Ovary (tissue), 9 donors: ENCODE results near the gene TRIP4. TPM values are rescaled to one million over a fixed set of nuclear protein-coding genes. Genes with fewer than 3 reads are reported as not detected.
A peak's percentile ranks its signal among the peaks of the same experiment; 100 is the strongest.
"Not testable (repeated sequence)": the region's sequence is repeated elsewhere in the genome, so short reads cannot be mapped to it uniquely, and the experiment has no call there.

Experiments
- DNase-seq, 5 donors: peaks; one replicate each; pipeline ENCODE4 v3.0.0-alpha.2; 2019 to 2020
- H3K27ac ChIP-seq, 2 donors: fragments of 200-600 bp; one replicate each; pipeline versions ENCODE4 v1.5.1 to v1.8.0; 2019 to 2022
- H3K27me3 ChIP-seq: fragments of 200-600 bp; one replicate; pipeline ENCODE4 v1.8.0; 2022
- H3K36me3 ChIP-seq: fragments of 200-600 bp; sonication (generic); one replicate; pipeline ENCODE4 v1.5.1; 2019
- H3K4me1 ChIP-seq: one replicate; pipeline ENCODE4 v1.8.1; 2013; ENCODE audit warnings: mild to moderate bottlenecking, moderate library complexity; ENCODE audit not compliant: insufficient read depth
- H3K4me3 ChIP-seq: fragments of 200-600 bp; sonication (generic); one replicate; pipeline ENCODE4 v1.5.1; 2017
- H3K9me3 ChIP-seq, 2 donors: fragments of 200-600 bp in 1 of 2; sonication (generic) in 1 of 2; one replicate each; pipeline versions ENCODE4 v1.5.1 to v1.8.1; 2013 to 2019; ENCODE audit warnings: mild to moderate bottlenecking in 1 of 2, moderate library complexity in 1 of 2
- EP300 ChIP-seq: sonication (generic); formaldehyde crosslinking; IDR thresholded peaks from one replicate; pipeline ENCODE4 v1.6.1; 2017; ENCODE audit warnings: antibody characterized with exemption
- POLR2A ChIP-seq: fragments of 450-650 bp; IDR thresholded peaks from one replicate; pipeline ENCODE4 v1.6.1; 2017; ENCODE audit warnings: antibody characterized with exemption, mild to moderate bottlenecking, moderate library complexity
- WGBS, 3 donors: extraction: QIAGEN DNeasy Blood & Tissue Kit in 1 of 3; methylation state at CpG; one replicate each; pipeline versions ENCODE4 v1.1.5 to v1.1.7; 2013 to 2017; 5-methylcytosine and 5-hydroxymethylcytosine counted together
- intact Hi-C, 4 donors: fragments of 100-400 bp; cut with DNase I; formaldehyde crosslinking; loops; one replicate each; pipeline versions ENCODE4 v1.11.0 to v1.15.1; 2022 to 2023
- polyA plus RNA-seq, 2 donors: library from polyadenylated mRNA; stranded (reverse); fragments of 200-250 nt in 1 of 2; fragments of 350-450 nt in 1 of 2; fragmentation: Illumina TruSeq in 1 of 2; extraction: RNeasy Lipid Tissue Mini Kit (QIAGEN cat#74804) in 1 of 2; gene quantifications; one replicate each; pipeline ENCODE4 v1.2.3, GENCODE V29; 2013 to 2014
- total RNA-seq, 7 donors: library from RNA; depleted of rRNA in 2 of 7; stranded (reverse); fragments of >200 nt in 2 of 7; fragmentation: NEBNext Ultra II Directional in 3 of 7; extraction: Animal tissue kit (Norgen Biotek cat#: 25700) in 3 of 7; gene quantifications; one replicate each; pipeline versions ENCODE4 v1.1.0 to v1.2.4, GENCODE V29; 2016 to 2023
- TF ChIP-seq, protein P1 (sequence below), 3 donors: fragments of 450-650 bp in 2 of 3; fragments of 200-600 bp in 1 of 3; IDR thresholded peaks; one replicate each; pipeline versions ENCODE4 v1.5.1 to v1.8.0; 2016 to 2022; ENCODE audit warnings: antibody characterized with exemption in 3 of 3, mild to moderate bottlenecking in 1 of 3
- donor health status: DM: no; HTN: no; CAD: no; lungs with moderate emphysema.
- donor health status: DM: no; HTN: no; CAD: no.
- donor health status: Bipolar disorder and iron deficiency.
- donor health status: DM: yes; HTN: yes; CAD: no.
- donor health status: DM: no; HTN: no; CAD: no.
- donor health status: DM: yes; HTN: yes; CAD: no.

Gene TRIP4
- total and polyA plus RNA-seq, 9 donors = 7.4 to 24.0 (median 18.6) TPM

DNA sequence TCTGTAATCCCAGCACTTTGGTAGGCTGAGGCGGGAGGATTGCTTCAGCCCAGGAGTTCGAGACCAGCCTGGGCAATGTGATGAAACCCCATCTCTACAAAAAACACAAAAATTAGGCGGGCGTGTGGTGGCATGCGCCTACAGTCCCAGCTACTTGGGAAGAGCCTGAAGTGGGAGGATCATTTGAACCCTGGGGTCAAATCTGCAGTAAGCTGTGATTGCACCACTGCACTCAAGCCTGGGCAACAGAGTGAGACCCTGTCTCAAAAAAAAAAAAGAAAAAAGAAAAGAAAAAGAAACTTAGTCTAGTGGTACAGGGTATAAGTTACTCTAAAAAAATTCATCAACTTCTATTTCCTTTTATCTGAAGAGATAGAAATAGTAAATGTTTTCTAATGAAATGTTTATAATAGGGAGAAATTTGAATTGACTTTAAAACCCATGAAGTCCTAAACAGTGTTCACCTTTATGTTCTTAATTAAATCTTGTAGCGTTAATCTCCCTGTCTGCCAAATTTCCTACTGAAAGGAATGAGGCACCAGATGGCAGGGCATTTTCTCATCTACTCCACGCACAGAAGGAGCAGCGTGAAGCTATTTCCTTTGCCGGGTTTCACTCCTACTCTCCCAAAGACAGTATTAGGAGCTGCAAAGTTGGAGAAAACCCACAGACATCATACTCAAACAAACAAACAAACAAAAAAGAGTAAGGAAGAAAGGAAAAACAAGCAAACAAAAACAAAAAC lies 8.2 kb upstream of the TRIP4 start:
- no peak for TF ChIP-seq EP300
- TF ChIP-seq POLR2A = no peak
- TF ChIP-seq, protein P1, sequence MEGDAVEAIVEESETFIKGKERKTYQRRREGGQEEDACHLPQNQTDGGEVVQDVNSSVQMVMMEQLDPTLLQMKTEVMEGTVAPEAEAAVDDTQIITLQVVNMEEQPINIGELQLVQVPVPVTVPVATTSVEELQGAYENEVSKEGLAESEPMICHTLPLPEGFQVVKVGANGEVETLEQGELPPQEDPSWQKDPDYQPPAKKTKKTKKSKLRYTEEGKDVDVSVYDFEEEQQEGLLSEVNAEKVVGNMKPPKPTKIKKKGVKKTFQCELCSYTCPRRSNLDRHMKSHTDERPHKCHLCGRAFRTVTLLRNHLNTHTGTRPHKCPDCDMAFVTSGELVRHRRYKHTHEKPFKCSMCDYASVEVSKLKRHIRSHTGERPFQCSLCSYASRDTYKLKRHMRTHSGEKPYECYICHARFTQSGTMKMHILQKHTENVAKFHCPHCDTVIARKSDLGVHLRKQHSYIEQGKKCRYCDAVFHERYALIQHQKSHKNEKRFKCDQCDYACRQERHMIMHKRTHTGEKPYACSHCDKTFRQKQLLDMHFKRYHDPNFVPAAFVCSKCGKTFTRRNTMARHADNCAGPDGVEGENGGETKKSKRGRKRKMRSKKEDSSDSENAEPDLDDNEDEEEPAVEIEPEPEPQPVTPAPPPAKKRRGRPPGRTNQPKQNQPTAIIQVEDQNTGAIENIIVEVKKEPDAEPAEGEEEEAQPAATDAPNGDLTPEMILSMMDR (IDR thresholded peaks at IDR 0.05) = no peak
- Histone ChIP-seq H3K27ac (no peak overlapping the region), H3K27me3 (no peaks in the 10 kb centered on the region), H3K36me3 (no peaks in the 10 kb centered on the region), H3K9me3 (no peaks in the 10 kb centered on the region), H3K4me1 (no peaks in the 10 kb centered on the region), H3K4me3 (no peak overlapping the region)
- 57 to 62% (median 57%) methylated on average over 9 of the region's 9 CpGs for WGBS, 3 donors
- intact Hi-C loops = no loop called here
- DNase-seq = no peak

- H3K36me3 ChIP-seq, H3K4me3 ChIP-seq, H3K27ac ChIP-seq, DNase-seq, intact Hi-C loops, H3K27me3 ChIP-seq, H3K4me1 ChIP-seq, H3K9me3 ChIP-seq: not testable (repeated sequence)
- 49 to 54% (median 52%) methylated on average over 11 of the region's 11 CpGs for WGBS, 3 donors
Measured at GRCh38 chr15:64380130-64380870, 7.3 kb upstream of the TRIP4 start.

DNA sequence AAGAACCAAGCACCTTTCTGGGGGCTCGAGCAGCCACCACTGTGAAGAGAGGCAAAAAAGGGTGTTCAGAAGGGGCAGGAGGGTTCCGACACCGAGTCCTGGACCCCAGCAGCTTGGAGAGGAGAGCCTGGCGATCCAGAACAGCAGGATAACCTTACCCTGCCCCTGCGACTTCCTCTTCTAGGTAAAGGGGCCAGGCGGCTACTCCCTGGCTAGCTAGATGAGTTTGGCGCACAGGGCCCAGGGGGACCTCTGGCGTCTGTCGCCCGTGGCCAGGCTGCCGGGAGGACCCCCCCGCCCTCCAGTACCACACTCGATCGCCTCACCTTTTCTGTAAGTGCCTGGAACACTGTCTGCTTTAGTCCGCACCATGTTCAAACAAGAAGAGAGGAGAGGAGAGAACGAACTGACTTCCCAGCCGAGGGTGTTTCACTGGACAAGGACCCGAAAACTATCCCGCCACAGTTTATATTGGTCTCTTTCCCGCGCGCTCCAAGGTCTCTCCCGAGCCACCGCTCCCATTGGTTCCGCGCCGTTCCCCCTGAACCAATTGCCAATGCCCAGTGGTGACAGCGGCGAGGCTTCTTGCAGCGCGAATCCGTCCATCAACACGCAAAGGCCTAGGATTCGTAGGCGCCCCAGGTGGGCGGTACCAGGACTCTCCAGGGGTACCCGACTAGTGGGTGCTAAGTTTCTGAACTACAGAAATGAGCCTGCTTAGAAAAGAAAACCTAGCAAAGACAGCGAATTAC lies 6.5 kb upstream of the TRIP4 start, which contains the start of gene PCLAF:
Gene PCLAF, minus strand, starts transcription at position 442 of the 752 bp plus-strand sequence. Its CDS starts 70 bp downstream, at position 372.
- intact Hi-C loops = no loop called here
- no peaks in the 10 kb centered on the region for H3K9me3 ChIP-seq
- no peaks in the 10 kb centered on the region for H3K4me1 ChIP-seq
- DNase-seq = peak; percentile 89 to 93 (median 90)
- no peaks in the 10 kb centered on the region for H3K27me3 ChIP-seq
- no peaks in the 10 kb centered on the region for H3K36me3 ChIP-seq
- H3K4me3 ChIP-seq = peak within 1 kb of the TSS; percentile 34
- H3K27ac ChIP-seq = no peak within 1 kb of the TSS
- 0 to 1% (median 1%) methylated on average over 37 to 38 of the region's 38 CpGs for WGBS, 3 donors
- TF ChIP-seq POLR2A (no peak), EP300 (no peak)
- TF ChIP-seq, protein P1 (IDR thresholded peaks at IDR 0.05) = no peak

- intact Hi-C loops = no loop called here
- H3K9me3 ChIP-seq = no peaks in the 10 kb centered on the region
- no peak for TF ChIP-seq EP300
- TF ChIP-seq, protein P1 (IDR thresholded peaks at IDR 0.05) = no peak
- no peak for TF ChIP-seq POLR2A
- 64 to 81% (median 75%) methylated on average over 2 of the region's 2 CpGs for WGBS, 3 donors
- H3K4me3 ChIP-seq = no peak overlapping the region
- no peaks in the 10 kb centered on the region for H3K36me3 ChIP-seq
- peaks cover 3% of the 10 kb centered on the region for H3K4me1 ChIP-seq
- no peaks in the 10 kb centered on the region for H3K27me3 ChIP-seq
- no peak for DNase-seq
- no peak overlapping the region for H3K27ac ChIP-seq
Measured at GRCh38 chr15:64383760-64384159, 3.9 kb upstream of the TRIP4 start.
